Transverse colon (tissue), 3 donors: Measurements from ENCODE around the gene MYO9A.

Experiments used
- EP300 ChIP-seq: sonication (generic); formaldehyde crosslinking; IDR thresholded peaks from one replicate; pipeline ENCODE4 v1.6.1; 2017; ENCODE audit warnings: antibody characterized with exemption, low read depth
- POLR2A ChIP-seq: fragments of 450-650 bp; IDR thresholded peaks from one replicate; pipeline ENCODE4 v1.6.1; 2016; ENCODE audit warnings: antibody characterized with exemption, mild to moderate bottlenecking, moderate library complexity
- TF ChIP-seq, protein P1 (sequence below), 5 experiments: fragments of 200-600 bp in 3 of 5; fragments of 450-650 bp in 2 of 5; sonication (generic) in 3 of 5; IDR thresholded peaks; 1 replicate in 2 of 5; 2 replicates in 3 of 5; pipeline ENCODE4 v1.5.1; 2016 to 2017; ENCODE audit warnings: antibody characterized with exemption in 5 of 5, inconsistent platforms in 3 of 5, mild to moderate bottlenecking in 2 of 5, moderate library complexity in 1 of 5

DNA sequence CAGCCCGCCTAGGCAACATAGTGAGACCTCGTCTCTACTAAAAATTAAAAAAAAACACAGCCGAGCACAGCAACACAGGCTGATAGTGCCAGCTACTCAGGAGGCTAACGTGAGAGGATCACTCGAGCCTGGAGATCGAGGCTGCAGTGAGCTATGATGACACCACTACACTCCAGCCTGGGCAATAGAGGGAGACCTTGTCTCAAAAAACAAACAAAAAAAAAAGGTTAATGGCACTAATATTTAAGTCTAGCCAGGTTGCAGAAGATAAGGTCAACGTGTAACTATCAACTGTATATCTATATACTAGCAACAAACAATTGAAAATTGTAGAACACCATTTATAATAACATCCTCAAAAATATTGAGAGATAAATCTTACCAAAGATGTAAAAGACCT, 75.1 kb downstream of the MYO9A start:
- TF ChIP-seq, protein P1, sequence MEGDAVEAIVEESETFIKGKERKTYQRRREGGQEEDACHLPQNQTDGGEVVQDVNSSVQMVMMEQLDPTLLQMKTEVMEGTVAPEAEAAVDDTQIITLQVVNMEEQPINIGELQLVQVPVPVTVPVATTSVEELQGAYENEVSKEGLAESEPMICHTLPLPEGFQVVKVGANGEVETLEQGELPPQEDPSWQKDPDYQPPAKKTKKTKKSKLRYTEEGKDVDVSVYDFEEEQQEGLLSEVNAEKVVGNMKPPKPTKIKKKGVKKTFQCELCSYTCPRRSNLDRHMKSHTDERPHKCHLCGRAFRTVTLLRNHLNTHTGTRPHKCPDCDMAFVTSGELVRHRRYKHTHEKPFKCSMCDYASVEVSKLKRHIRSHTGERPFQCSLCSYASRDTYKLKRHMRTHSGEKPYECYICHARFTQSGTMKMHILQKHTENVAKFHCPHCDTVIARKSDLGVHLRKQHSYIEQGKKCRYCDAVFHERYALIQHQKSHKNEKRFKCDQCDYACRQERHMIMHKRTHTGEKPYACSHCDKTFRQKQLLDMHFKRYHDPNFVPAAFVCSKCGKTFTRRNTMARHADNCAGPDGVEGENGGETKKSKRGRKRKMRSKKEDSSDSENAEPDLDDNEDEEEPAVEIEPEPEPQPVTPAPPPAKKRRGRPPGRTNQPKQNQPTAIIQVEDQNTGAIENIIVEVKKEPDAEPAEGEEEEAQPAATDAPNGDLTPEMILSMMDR (IDR thresholded peaks at IDR 0.05): no peak
- TF ChIP-seq EP300: no peak
- TF ChIP-seq POLR2A: no peak
